ENCODE data around the gene RTP3.

DNA sequence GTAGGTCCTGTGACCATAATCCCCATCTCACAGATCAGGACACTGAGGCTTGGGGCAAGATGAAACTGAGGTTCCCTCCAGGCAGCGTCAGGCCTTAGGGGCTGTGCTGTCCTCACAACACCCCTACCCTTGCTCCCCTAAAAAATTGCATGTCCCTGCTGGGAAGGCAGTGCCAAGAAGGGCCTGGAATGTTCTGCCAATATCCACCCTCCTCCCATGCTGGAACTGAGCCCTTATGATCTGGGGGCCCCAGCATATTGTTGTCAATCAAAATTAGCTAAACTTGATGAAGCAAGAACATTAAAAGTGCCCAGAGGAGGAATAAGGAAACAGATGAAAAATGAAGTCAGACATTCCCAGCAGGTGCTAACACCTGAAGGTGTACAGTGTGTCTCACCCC, 13.4 kb upstream of the RTP3 start:
- TF ChIP-seq GABPA (IDR thresholded peaks at IDR 0.05; ENCODE audit: borderline replicate concordance, insufficient read depth, low read length) = no peak
- TF ChIP-seq TAF1 (IDR thresholded peaks at IDR 0.05; ENCODE audit: low read depth, low read length) = no peak
- no peak for TF ChIP-seq JUND (IDR thresholded peaks at IDR 0.05; ENCODE audit: low read length)
- no peak for TF ChIP-seq EZH2 (IDR thresholded peaks at IDR 0.05; ENCODE audit: low read depth, low read length, severe bottlenecking)
- TF ChIP-seq, protein P1, sequence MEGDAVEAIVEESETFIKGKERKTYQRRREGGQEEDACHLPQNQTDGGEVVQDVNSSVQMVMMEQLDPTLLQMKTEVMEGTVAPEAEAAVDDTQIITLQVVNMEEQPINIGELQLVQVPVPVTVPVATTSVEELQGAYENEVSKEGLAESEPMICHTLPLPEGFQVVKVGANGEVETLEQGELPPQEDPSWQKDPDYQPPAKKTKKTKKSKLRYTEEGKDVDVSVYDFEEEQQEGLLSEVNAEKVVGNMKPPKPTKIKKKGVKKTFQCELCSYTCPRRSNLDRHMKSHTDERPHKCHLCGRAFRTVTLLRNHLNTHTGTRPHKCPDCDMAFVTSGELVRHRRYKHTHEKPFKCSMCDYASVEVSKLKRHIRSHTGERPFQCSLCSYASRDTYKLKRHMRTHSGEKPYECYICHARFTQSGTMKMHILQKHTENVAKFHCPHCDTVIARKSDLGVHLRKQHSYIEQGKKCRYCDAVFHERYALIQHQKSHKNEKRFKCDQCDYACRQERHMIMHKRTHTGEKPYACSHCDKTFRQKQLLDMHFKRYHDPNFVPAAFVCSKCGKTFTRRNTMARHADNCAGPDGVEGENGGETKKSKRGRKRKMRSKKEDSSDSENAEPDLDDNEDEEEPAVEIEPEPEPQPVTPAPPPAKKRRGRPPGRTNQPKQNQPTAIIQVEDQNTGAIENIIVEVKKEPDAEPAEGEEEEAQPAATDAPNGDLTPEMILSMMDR (IDR thresholded peaks at IDR 0.05; ENCODE audit: control extremely low read depth in 1 of 3, insufficient read depth in 1 of 3, low read depth in 1 of 3, low read length in 3 of 3) = no peak
- no peak for TF ChIP-seq SIRT6 (IDR thresholded peaks at IDR 0.05; ENCODE audit: low read length)
- TF ChIP-seq TEAD4 (IDR thresholded peaks at IDR 0.05; ENCODE audit: low read depth, low read length) = no peak
- no peak for TF ChIP-seq FOSL1 (IDR thresholded peaks at IDR 0.05; ENCODE audit: insufficient read depth, low read depth, low read length)
- TF ChIP-seq RFX5 (IDR thresholded peaks at IDR 0.05; ENCODE audit: borderline replicate concordance, low read depth, low read length) = no peak
- TF ChIP-seq CREB1 (IDR thresholded peaks at IDR 0.05) = no peak
- no peak for TF ChIP-seq SP2 (IDR thresholded peaks at IDR 0.05; ENCODE audit: low read length)
- TF ChIP-seq POLR2A (IDR thresholded peaks at IDR 0.05; ENCODE audit: control extremely low read depth in 1 of 2, low read depth in 2 of 2, low read length in 2 of 2) = no peak
